ENCODE results near the gene KAT14. TPM values are rescaled to one million over a fixed set of nuclear protein-coding genes. Genes with fewer than 3 reads are reported as not detected.
"Not testable (repeated sequence)": the region's sequence is repeated elsewhere in the genome, so short reads cannot be mapped to it uniquely, and the experiment has no call there.

KAT14 gene, protein sequence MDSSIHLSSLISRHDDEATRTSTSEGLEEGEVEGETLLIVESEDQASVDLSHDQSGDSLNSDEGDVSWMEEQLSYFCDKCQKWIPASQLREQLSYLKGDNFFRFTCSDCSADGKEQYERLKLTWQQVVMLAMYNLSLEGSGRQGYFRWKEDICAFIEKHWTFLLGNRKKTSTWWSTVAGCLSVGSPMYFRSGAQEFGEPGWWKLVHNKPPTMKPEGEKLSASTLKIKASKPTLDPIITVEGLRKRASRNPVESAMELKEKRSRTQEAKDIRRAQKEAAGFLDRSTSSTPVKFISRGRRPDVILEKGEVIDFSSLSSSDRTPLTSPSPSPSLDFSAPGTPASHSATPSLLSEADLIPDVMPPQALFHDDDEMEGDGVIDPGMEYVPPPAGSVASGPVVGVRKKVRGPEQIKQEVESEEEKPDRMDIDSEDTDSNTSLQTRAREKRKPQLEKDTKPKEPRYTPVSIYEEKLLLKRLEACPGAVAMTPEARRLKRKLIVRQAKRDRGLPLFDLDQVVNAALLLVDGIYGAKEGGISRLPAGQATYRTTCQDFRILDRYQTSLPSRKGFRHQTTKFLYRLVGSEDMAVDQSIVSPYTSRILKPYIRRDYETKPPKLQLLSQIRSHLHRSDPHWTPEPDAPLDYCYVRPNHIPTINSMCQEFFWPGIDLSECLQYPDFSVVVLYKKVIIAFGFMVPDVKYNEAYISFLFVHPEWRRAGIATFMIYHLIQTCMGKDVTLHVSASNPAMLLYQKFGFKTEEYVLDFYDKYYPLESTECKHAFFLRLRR
- 16.9 and 17.9 TPM in 2 replicates for polyA plus RNA-seq (2013)

- Histone ChIP-seq H3K18ac (ENCODE audit: low read length) (peak within 1 kb of the TSS; percentile 98), H3K27ac (ENCODE audit: low read depth, low read length) (peak within 1 kb of the TSS; percentile 96), H3K9me3 (ENCODE audit: insufficient read depth, low read depth, low read length) (no peaks in the 10 kb centered on the region), H2AK5ac (ENCODE audit: low read length) (no peak within 1 kb of the TSS), H3K36me3 (ENCODE audit: control insufficient read depth in 1 of 2, insufficient read depth in 2 of 2, low read length in 2 of 2) (peaks cover 3 to 4% of the 10 kb centered on the region in 2 experiments), H3K4ac (ENCODE audit: low read depth, low read length) (peak within 1 kb of the TSS; percentile 81), H3K14ac (ENCODE audit: low read length) (peak within 1 kb of the TSS; percentile 96), H3K79me1 (ENCODE audit: low read length) (peaks cover 13% of the 10 kb centered on the region), H3K4me3 (ENCODE audit: low read depth, low read length) (peak within 1 kb of the TSS; percentile 93), H4K91ac (ENCODE audit: low read depth, low read length) (peak within 1 kb of the TSS; percentile 93), H2AFZ (ENCODE audit: insufficient read depth, low read length, poor library complexity) (peak within 1 kb of the TSS; percentile 100), H2BK120ac (ENCODE audit: insufficient read depth, low read length, poor library complexity) (peak within 1 kb of the TSS; percentile 97), H3K23ac (ENCODE audit: low read length) (no peak within 1 kb of the TSS), H2BK12ac (ENCODE audit: low read length) (peak within 1 kb of the TSS; percentile 12), H2BK5ac (ENCODE audit: low read depth, low read length, poor library complexity) (peak within 1 kb of the TSS; percentile 95), H3K4me2 (ENCODE audit: low read length) (peak within 1 kb of the TSS; percentile 95), H3K79me2 (ENCODE audit: control insufficient read depth, insufficient read depth, low read length, poor library complexity) (peaks cover 15% of the 10 kb centered on the region), H4K12ac (ENCODE audit: low read depth, low read length) (peak within 1 kb of the TSS; percentile 68), H4K8ac (ENCODE audit: low read depth, low read length) (peak within 1 kb of the TSS; percentile 99), H3K9ac (ENCODE audit: low read length) (peak within 1 kb of the TSS; percentile 96), H3K4me1 (ENCODE audit: control insufficient read depth in 1 of 2, insufficient read depth in 2 of 2, low read length in 2 of 2) (peaks cover 0 to 3% of the 10 kb centered on the region in 2 experiments), H3K27me3 (ENCODE audit: insufficient read depth, low read length) (no peaks in the 10 kb centered on the region)
- WGBS (ENCODE audit: extremely low coverage, insufficient coverage, insufficient read length): no CpG with 5 or more reads among the region's 87 CpGs
- peak; percentile 90 to 98 for DNase-seq
Observed at GRCh38 chr20:18137412-18138265, at the start of gene KAT14, which contains the start of gene PET117. Gene KAT14, plus strand, starts transcription at chr20:18137863. Its CDS starts 4,798 bp downstream, at chr20:18142661. Gene PET117, plus strand, starts transcription at chr20:18137863. Its CDS starts 93 bp downstream, at chr20:18137956.

- H3K14ac ChIP-seq (ENCODE audit: low read length); H2BK12ac ChIP-seq (ENCODE audit: low read length); H3K27ac ChIP-seq (ENCODE audit: low read depth, low read length); H4K91ac ChIP-seq (ENCODE audit: low read depth, low read length); H3K4me2 ChIP-seq (ENCODE audit: low read length); H3K4me1 ChIP-seq (ENCODE audit: control insufficient read depth in 1 of 2, insufficient read depth in 2 of 2, low read length in 2 of 2); H2AFZ ChIP-seq (ENCODE audit: insufficient read depth, low read length, poor library complexity); H3K36me3 ChIP-seq (ENCODE audit: control insufficient read depth in 1 of 2, insufficient read depth in 2 of 2, low read length in 2 of 2); H4K8ac ChIP-seq (ENCODE audit: low read depth, low read length); H3K23ac ChIP-seq (ENCODE audit: low read length); H2BK5ac ChIP-seq (ENCODE audit: low read depth, low read length, poor library complexity); H3K27me3 ChIP-seq (ENCODE audit: insufficient read depth, low read length); H3K4ac ChIP-seq (ENCODE audit: low read depth, low read length); H3K4me3 ChIP-seq (ENCODE audit: low read depth, low read length); H3K79me1 ChIP-seq (ENCODE audit: low read length); H2BK120ac ChIP-seq (ENCODE audit: insufficient read depth, low read length, poor library complexity); DNase-seq; H3K9ac ChIP-seq (ENCODE audit: low read length); H3K9me3 ChIP-seq (ENCODE audit: insufficient read depth, low read depth, low read length); H3K18ac ChIP-seq (ENCODE audit: low read length); H4K12ac ChIP-seq (ENCODE audit: low read depth, low read length); H3K79me2 ChIP-seq (ENCODE audit: control insufficient read depth, insufficient read depth, low read length, poor library complexity); H2AK5ac ChIP-seq (ENCODE audit: low read length): not testable (repeated sequence)
- no CpG with 5 or more reads among the region's 3 CpGs for WGBS (ENCODE audit: extremely low coverage, insufficient coverage, insufficient read length)
Observed at GRCh38 chr20:18088298-18088697, 49.4 kb upstream of the KAT14 start.

DNA sequence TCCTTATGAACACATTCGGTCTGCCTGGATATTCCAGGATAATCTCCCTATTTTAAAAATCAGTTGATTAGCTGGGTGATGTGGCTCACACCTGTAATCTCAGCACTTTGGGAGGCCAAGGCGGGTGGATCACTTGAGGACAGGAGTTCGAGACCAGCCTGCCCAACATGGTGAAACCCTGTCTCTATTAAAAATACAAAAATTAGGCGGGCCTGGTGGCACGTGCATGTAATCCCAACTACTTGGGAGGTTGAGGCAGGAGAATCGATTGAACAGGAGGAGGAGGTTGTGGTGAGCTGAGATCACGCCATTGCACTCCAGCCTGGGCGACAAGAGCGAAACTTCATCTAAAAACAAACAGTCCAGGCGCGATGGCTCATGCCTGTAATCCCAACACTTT, 48.8 kb upstream of the KAT14 start:
- H3K27me3 ChIP-seq (ENCODE audit: insufficient read depth, low read length); H3K4me2 ChIP-seq (ENCODE audit: low read length); H3K79me2 ChIP-seq (ENCODE audit: control insufficient read depth, insufficient read depth, low read length, poor library complexity); H3K79me1 ChIP-seq (ENCODE audit: low read length); H3K9me3 ChIP-seq (ENCODE audit: insufficient read depth, low read depth, low read length); H4K91ac ChIP-seq (ENCODE audit: low read depth, low read length); H3K27ac ChIP-seq (ENCODE audit: low read depth, low read length); H2AK5ac ChIP-seq (ENCODE audit: low read length); H2BK12ac ChIP-seq (ENCODE audit: low read length); H3K18ac ChIP-seq (ENCODE audit: low read length); H4K12ac ChIP-seq (ENCODE audit: low read depth, low read length); H3K4me1 ChIP-seq (ENCODE audit: control insufficient read depth in 1 of 2, insufficient read depth in 2 of 2, low read length in 2 of 2); H4K8ac ChIP-seq (ENCODE audit: low read depth, low read length); H2AFZ ChIP-seq (ENCODE audit: insufficient read depth, low read length, poor library complexity); H3K4me3 ChIP-seq (ENCODE audit: low read depth, low read length); DNase-seq; H3K23ac ChIP-seq (ENCODE audit: low read length); H3K9ac ChIP-seq (ENCODE audit: low read length); H3K4ac ChIP-seq (ENCODE audit: low read depth, low read length); H2BK5ac ChIP-seq (ENCODE audit: low read depth, low read length, poor library complexity); H2BK120ac ChIP-seq (ENCODE audit: insufficient read depth, low read length, poor library complexity); H3K36me3 ChIP-seq (ENCODE audit: control insufficient read depth in 1 of 2, insufficient read depth in 2 of 2, low read length in 2 of 2); H3K14ac ChIP-seq (ENCODE audit: low read length): not testable (repeated sequence)
- WGBS (ENCODE audit: extremely low coverage, insufficient coverage, insufficient read length): no CpG with 5 or more reads among the region's 11 CpGs

- H3K79me1 ChIP-seq (ENCODE audit: low read length): peaks cover 4% of the 10 kb centered on the region
- H3K79me2 ChIP-seq (ENCODE audit: control insufficient read depth, insufficient read depth, low read length, poor library complexity): no peaks in the 10 kb centered on the region
- H3K4ac ChIP-seq (ENCODE audit: low read depth, low read length): no peak overlapping the region
- H3K9ac ChIP-seq (ENCODE audit: low read length): no peak overlapping the region
- DNase-seq: no peak
- no peaks in the 10 kb centered on the region for H3K9me3 ChIP-seq (ENCODE audit: insufficient read depth, low read depth, low read length)
- H2BK120ac ChIP-seq (ENCODE audit: insufficient read depth, low read length, poor library complexity): no peak overlapping the region
- no peak overlapping the region for H4K91ac ChIP-seq (ENCODE audit: low read depth, low read length)
- no peak overlapping the region for H2AFZ ChIP-seq (ENCODE audit: insufficient read depth, low read length, poor library complexity)
- WGBS (ENCODE audit: extremely low coverage, insufficient coverage, insufficient read length): no CpG with 5 or more reads among the region's 3 CpGs
- H3K18ac ChIP-seq (ENCODE audit: low read length): no peak overlapping the region
- no peak overlapping the region for H2BK12ac ChIP-seq (ENCODE audit: low read length)
- H3K4me1 ChIP-seq (ENCODE audit: control insufficient read depth in 1 of 2, insufficient read depth in 2 of 2, low read length in 2 of 2): peaks cover 6 to 10% of the 10 kb centered on the region in 2 experiments
- no peak overlapping the region for H3K27ac ChIP-seq (ENCODE audit: low read depth, low read length)
- H4K8ac ChIP-seq (ENCODE audit: low read depth, low read length): no peak overlapping the region
- H3K27me3 ChIP-seq (ENCODE audit: insufficient read depth, low read length): no peaks in the 10 kb centered on the region
- H3K23ac ChIP-seq (ENCODE audit: low read length): no peak overlapping the region
- no peak overlapping the region for H2BK5ac ChIP-seq (ENCODE audit: low read depth, low read length, poor library complexity)
- no peak overlapping the region for H3K4me2 ChIP-seq (ENCODE audit: low read length)
- no peak overlapping the region for H4K12ac ChIP-seq (ENCODE audit: low read depth, low read length)
- no peaks in the 10 kb centered on the region for H3K36me3 ChIP-seq (ENCODE audit: control insufficient read depth in 1 of 2, insufficient read depth in 2 of 2, low read length in 2 of 2)
- H3K14ac ChIP-seq (ENCODE audit: low read length): no peak overlapping the region
- H3K4me3 ChIP-seq (ENCODE audit: low read depth, low read length): no peak overlapping the region
- H2AK5ac ChIP-seq (ENCODE audit: low read length): no peak overlapping the region
Observed at GRCh38 chr20:18090044-18090443, 47.6 kb upstream of the KAT14 start.
